HT1080 (cell line): ENCODE measurements around the gene PTHLH. TPM values are rescaled to one million over a fixed set of nuclear protein-coding genes. Genes with fewer than 3 reads are reported as not detected.
A peak's percentile ranks its signal among the peaks of the same experiment; 100 is the strongest.

Experiments
- DNase-seq: peaks from one replicate; pipeline ENCODE4 v3.0.0-alpha.2; 2015; ENCODE audit warnings: low read depth
- small RNA-seq: library from RNA; depleted of rRNA; stranded (forward); fragments of <200 nt; gene quantifications from one replicate; pipeline ENCODE3, GENCODE V24; 2014
- total RNA-seq: library from RNA; depleted of rRNA; stranded (reverse); fragments of >200 nt; shearing (Covaris generic); gene quantifications from 2 replicates; pipeline ENCODE4 v1.2.3, GENCODE V29; 2014; rRNA removed

The PTHLH gene
- total RNA-seq, 1 experiment from 2014 or later, result 0.87 TPM

- peak; percentile 76 for DNase-seq
These were observed 31.7 kb downstream of the PTHLH start for GRCh38 chr12:27940756-27941402.

- no peak for DNase-seq
These were observed 32.3 kb downstream of the PTHLH start for GRCh38 chr12:27940245-27940644.

GRCh38 chr12:27937768-27938167 lies 34.8 kb downstream of the PTHLH start:
- no peak for DNase-seq

- DNase-seq, result no peak
These were observed 36.3 kb downstream of the PTHLH start for GRCh38 chr12:27936196-27936595.

- no peak for DNase-seq
These were observed 38.3 kb downstream of the PTHLH start for GRCh38 chr12:27934276-27934675.

GRCh38 chr12:27931390-27931789 lies 41.1 kb downstream of the PTHLH start:
- no peak for DNase-seq

GRCh38 chr12:27927347-27927746 lies 45.2 kb downstream of the PTHLH start:
- no peak for DNase-seq

GRCh38 chr12:27924350-27925135 lies 48.0 kb downstream of the PTHLH start:
- DNase-seq, result peak; percentile 44

GRCh38 chr12:27922531-27923139 lies 49.9 kb downstream of the PTHLH start:
- DNase-seq, result peak; percentile 74

- DNase-seq, result no peak
These were observed 52.8 kb downstream of the PTHLH start for GRCh38 chr12:27919671-27920235.

- no peak for DNase-seq
These were observed 57.0 kb downstream of the PTHLH start for GRCh38 chr12:27915536-27915935.

- no peak for DNase-seq
These were observed 57.5 kb downstream of the PTHLH start for GRCh38 chr12:27915021-27915420.

GRCh38 chr12:27913999-27914614 lies 58.4 kb downstream of the PTHLH start:
- DNase-seq, result no peak

- no peak for DNase-seq
These were observed 61.1 kb downstream of the PTHLH start for GRCh38 chr12:27911397-27911796.

Small RNAs within 50 kb of the gene (small RNA-seq; reads per million reads assigned to genes)
- not detected for gene AC008011.1

Other genes with a start within 250 kb of the PTHLH start
- gene KLHL42, start 192.5 kb downstream of the PTHLH start, total RNA-seq, result 35.2 and 48.3 TPM in 2 replicates
- gene MANSC4, start 192.5 kb downstream of the PTHLH start, total RNA-seq, result not detected in 2 replicates
- gene CCDC91, start 217.7 kb upstream of the PTHLH start, total RNA-seq, result 12.6 and 20.0 TPM in 2 replicates